GM10248 (cell line): ENCODE data around the gene P2RY13.

Experiments used
- CTCF ChIA-PET: fragments of 300-600 bp; sonication (Branson Sonifier 250); formaldehyde crosslinking; extraction: SDS; loops from one replicate; lab custom pipeline; 2021; ENCODE audit warnings: antibody characterized with exemption; lab: Yijun Ruan, JAX
- POLR2A ChIA-PET: fragments of 350-650 bp; sonication (Branson Sonifier 250); formaldehyde crosslinking; extraction: SDS; loops from one replicate; lab custom pipeline; 2020; ENCODE audit warnings: antibody characterized with exemption; lab: Yijun Ruan, JAX
- DNase-seq: peaks from one replicate; pipeline ENCODE4 v3.0.0; 2012; ENCODE audit errors: extremely low spot score
- CTCF ChIP-seq: IDR thresholded peaks from 2 replicates; pipeline ENCODE4 v1.5.1; 2012; ENCODE audit warnings: mild to moderate bottlenecking, low read depth; ENCODE audit errors: extremely low read depth, missing control alignments, control extremely low read depth

P2RY13 gene

GRCh38 chr3:151299006-151299405, 30.3 kb downstream of the P2RY13 start:
- POLR2A ChIA-PET, result no interaction called here
- no peak for DNase-seq
- no peak for TF ChIP-seq CTCF
- CTCF ChIA-PET, result interaction anchor here (1.2 to 1.7 kb wide), 7 partner anchors 10 to 131 kb away, joined by 3 to 6 read pairs (median 3); no protein-coding TSS in a partner anchor

GRCh38 chr3:151297429-151297828, 31.9 kb downstream of the P2RY13 start:
- DNase-seq, result no peak
- POLR2A ChIA-PET, result no interaction called here
- no peak for TF ChIP-seq CTCF
- CTCF ChIA-PET, result no interaction called here

GRCh38 chr3:151296226-151296625, 33.1 kb downstream of the P2RY13 start:
- TF ChIP-seq CTCF, result no peak
- CTCF ChIA-PET, result no interaction called here
- POLR2A ChIA-PET, result no interaction called here
- DNase-seq, result no peak

GRCh38 chr3:151293127-151293526, 36.2 kb downstream of the P2RY13 start:
- no peak for DNase-seq
- ChIA-PET CTCF (interaction anchor here (0.8 to 2.0 kb wide), 4 partner anchors 15 to 125 kb away, joined by 3 to 11 read pairs (median 5); partner anchors contain the start of gene P2RY14), POLR2A (no interaction called here)
- no peak for TF ChIP-seq CTCF

GRCh38 chr3:151290673-151291072, 38.7 kb downstream of the P2RY13 start:
- CTCF ChIA-PET, result no interaction called here
- POLR2A ChIA-PET, result no interaction called here
- peak; percentile 13 for DNase-seq
- peak; percentile 27 for TF ChIP-seq CTCF

- CTCF ChIA-PET, result interaction anchor here (1.2 to 5.7 kb wide), 7 partner anchors 10 to 549 kb away, joined by 3 to 33 read pairs (median 4); no protein-coding TSS in a partner anchor
Observed at GRCh38 chr3:151289445-151289844, 39.9 kb downstream of the P2RY13 start.

More at GRCh38 chr3:151289445-151289844, 39.9 kb downstream of the P2RY13 start:
- POLR2A ChIA-PET, result no interaction called here
- no peak for TF ChIP-seq CTCF
- no peak for DNase-seq
